Smooth muscle cell (in vitro differentiated cells): Measurements from ENCODE around the gene PCDHA12. TPM values are rescaled to one million over a fixed set of nuclear protein-coding genes. Genes with fewer than 3 reads are reported as not detected.
A peak's percentile ranks its signal among the peaks of the same experiment; 100 is the strongest.

Experiments
- DNase-seq: peaks from one replicate; lab custom pipeline; 2025; ENCODE audit not compliant: unreplicated experiment; lab: John Stamatoyannopoulos, UW
- H2AFZ ChIP-seq: fragments of 200-600 bp; sonication (generic); 2 replicates; pipeline ENCODE4 v1.6.0; 2016; ENCODE audit warnings: antibody characterized with exemption, low read depth, mild to moderate bottlenecking
- H3F3A ChIP-seq: fragments of 200-600 bp; sonication (generic); 2 replicates; pipeline ENCODE4 v1.6.0; 2017; ENCODE audit warnings: antibody characterized with exemption, low read depth
- H3K27ac ChIP-seq: fragments of 200-600 bp; sonication (generic); 2 replicates; pipeline ENCODE4 v1.5.1; 2016; ENCODE audit warnings: low read depth, mild to moderate bottlenecking
- H3K27me3 ChIP-seq: fragments of 200-600 bp; sonication (generic); 2 replicates; pipeline ENCODE4 v1.6.1; 2016; ENCODE audit warnings: low read depth, mild to moderate bottlenecking
- H3K36me3 ChIP-seq: fragments of 200-600 bp; sonication (generic); 2 replicates; pipeline ENCODE4 v1.5.1; 2016; ENCODE audit warnings: low read depth
- H3K4me1 ChIP-seq: fragments of 200-600 bp; sonication (generic); 2 replicates; pipeline ENCODE4 v1.5.1; 2016; ENCODE audit warnings: low read depth
- H3K4me2 ChIP-seq: fragments of 200-600 bp; sonication (generic); 2 replicates; pipeline ENCODE4 v1.6.0; 2016; ENCODE audit warnings: mild to moderate bottlenecking
- H3K4me3 ChIP-seq: fragments of 200-600 bp; sonication (generic); 2 replicates; pipeline ENCODE4 v1.5.1; 2016; ENCODE audit warnings: mild to moderate bottlenecking
- H3K79me2 ChIP-seq: fragments of 200-600 bp; sonication (generic); 2 replicates; pipeline ENCODE4 v1.6.0; 2016; ENCODE audit warnings: low read depth, mild to moderate bottlenecking
- H3K9ac ChIP-seq: fragments of 200-600 bp; sonication (generic); 2 replicates; pipeline ENCODE4 v1.6.0; 2016; ENCODE audit warnings: low read depth
- H3K9me3 ChIP-seq: fragments of 200-600 bp; sonication (generic); replicated peaks from 2 replicates; pipeline ENCODE4 v1.5.1; 2016; ENCODE audit warnings: low read depth
- H4K20me1 ChIP-seq: fragments of 200-600 bp; sonication (generic); 2 replicates; pipeline ENCODE4 v1.6.0; 2016; ENCODE audit warnings: low read depth
- CTCF ChIP-seq: fragments of 200-600 bp; sonication (generic); IDR thresholded peaks from 2 replicates; pipeline ENCODE4 v1.5.1; 2017; ENCODE audit warnings: borderline replicate concordance, mild to moderate bottlenecking, antibody characterized with exemption; ENCODE audit not compliant: insufficient read depth, poor library complexity, severe bottlenecking
- WGBS: methylation state at CpG from one replicate; pipeline ENCODE4 v1.1.7; 2016; ENCODE audit warnings: low lambda C conversion rate; 5-methylcytosine and 5-hydroxymethylcytosine counted together
- polyA plus RNA-seq: library from polyadenylated mRNA; unstranded; fragments of >200 nt; fragmentation: Nextera tagmentation; extraction: Ambion mirVana; gene quantifications from 2 replicates; pipeline ENCODE4 v1.2.1, GENCODE V29; 2016
- total RNA-seq: library from RNA; depleted of rRNA; stranded (reverse); fragments of >200 nt; gene quantifications from 2 replicates; pipeline ENCODE4 v1.2.3, GENCODE V29; 2014

The PCDHA12 gene
- total and polyA plus RNA-seq, 2 experiments from 2014 or later: 2.2 to 9.6 TPM

GRCh38 chr5:140862441-140863295 is 12.4 kb upstream of the PCDHA12 start:
- Histone ChIP-seq H3K9ac (no peak overlapping the region), H4K20me1 (peaks cover 4% of the 10 kb centered on the region), H3K4me3 (no peak overlapping the region), H3K4me1 (peaks cover 13% of the 10 kb centered on the region), H3K27ac (no peak overlapping the region), H3K79me2 (peaks cover 24% of the 10 kb centered on the region), H3K4me2 (no peak overlapping the region), H3F3A (no peaks in the 10 kb centered on the region), H3K36me3 (peaks cover 3% of the 10 kb centered on the region), H3K27me3 (no peaks in the 10 kb centered on the region), H3K9me3 (no peaks in the 10 kb centered on the region), H2AFZ (no peak overlapping the region)
- no peak for DNase-seq
- no peak for TF ChIP-seq CTCF
- 98% methylated on average over 75 of the region's 76 CpGs for WGBS

- Histone ChIP-seq H4K20me1 (peaks cover 4% of the 10 kb centered on the region), H3K4me1 (no peaks in the 10 kb centered on the region), H3K27ac (no peak within 1 kb of the TSS), H3K4me3 (peak within 1 kb of the TSS; percentile 47), H3K27me3 (no peaks in the 10 kb centered on the region), H2AFZ (no peak within 1 kb of the TSS), H3K9me3 (no peaks in the 10 kb centered on the region), H3K79me2 (peaks cover 4% of the 10 kb centered on the region), H3K4me2 (peak within 1 kb of the TSS; percentile 71), H3K9ac (no peak within 1 kb of the TSS), H3F3A (no peaks in the 10 kb centered on the region), H3K36me3 (no peaks in the 10 kb centered on the region)
- TF ChIP-seq CTCF: peak; percentile 26
- WGBS: 57% methylated on average over 41 of the region's 41 CpGs
- no peak for DNase-seq
Measured at GRCh38 chr5:140868721-140869554, 6.2 kb upstream of the PCDHA12 start, which contains the start of gene PCDHA11. Gene PCDHA11 (plus strand): TSS chr5:140868957. CDS start chr5:140869104, 147 bp downstream.

GRCh38 chr5:140869555-140869886 is 5.6 kb upstream of the PCDHA12 start:
- Histone ChIP-seq H3K9ac (no peak overlapping the region), H3K27me3 (no peaks in the 10 kb centered on the region), H3K79me2 (peaks cover 4% of the 10 kb centered on the region), H3K36me3 (no peaks in the 10 kb centered on the region), H3K27ac (no peak overlapping the region), H3K4me1 (peaks cover 4% of the 10 kb centered on the region), H2AFZ (no peak overlapping the region), H3F3A (no peaks in the 10 kb centered on the region), H3K4me2 (peak overlapping the region; percentile 71), H3K4me3 (peak overlapping the region; percentile 47), H3K9me3 (no peaks in the 10 kb centered on the region), H4K20me1 (peaks cover 4% of the 10 kb centered on the region)
- no peak for DNase-seq
- TF ChIP-seq CTCF: peak; percentile 19
- 97% methylated on average over 5 of the region's 5 CpGs for WGBS
